HG02973 (cell line): ENCODE measurements around the gene SLAIN2.
"Not testable (repeated sequence)": the region's sequence is repeated elsewhere in the genome, so short reads cannot be mapped to it uniquely, and the experiment has no call there.

ENCODE experiments used
- ATAC-seq: cut with Tn5 transposase; IDR thresholded peaks from one replicate; pipeline ENCODE4 v1.9.1; 2021; ENCODE audit warnings: moderate library complexity; ENCODE audit not compliant: unreplicated experiment

The SLAIN2 gene

GRCh38 chr4:48431401-48431800 lies 90.1 kb downstream of the SLAIN2 start:
- ATAC-seq: no peak

- ATAC-seq: no peak
Observed at GRCh38 chr4:48432017-48432416, 90.7 kb downstream of the SLAIN2 start.

- no peak for ATAC-seq
Observed at GRCh38 chr4:48436318-48436717, 95.0 kb downstream of the SLAIN2 start.

GRCh38 chr4:48439988-48440387 lies 98.7 kb downstream of the SLAIN2 start:
- ATAC-seq: no peak

- not testable (repeated sequence) for ATAC-seq
Observed at GRCh38 chr4:48440914-48441313, 99.6 kb downstream of the SLAIN2 start.

- ATAC-seq: no peak
Observed at GRCh38 chr4:48445704-48446103, 104.4 kb downstream of the SLAIN2 start.

GRCh38 chr4:48446642-48447041 lies 105.3 kb downstream of the SLAIN2 start:
- ATAC-seq: no peak

- ATAC-seq: no peak
Observed at GRCh38 chr4:48449151-48449550, 107.8 kb downstream of the SLAIN2 start.

- no peak for ATAC-seq
Observed at GRCh38 chr4:48450740-48451139, 109.4 kb downstream of the SLAIN2 start.

GRCh38 chr4:48451656-48452055 lies 110.3 kb downstream of the SLAIN2 start:
- not testable (repeated sequence) for ATAC-seq

GRCh38 chr4:48454591-48454990 lies 113.3 kb downstream of the SLAIN2 start:
- ATAC-seq: no peak

GRCh38 chr4:48461000-48461399 lies 119.7 kb downstream of the SLAIN2 start:
- no peak for ATAC-seq

GRCh38 chr4:48462363-48462762 lies 121.0 kb downstream of the SLAIN2 start:
- no peak for ATAC-seq

- ATAC-seq: no peak
Observed at GRCh38 chr4:48467442-48467841, 126.1 kb downstream of the SLAIN2 start.

- ATAC-seq: no peak
Observed at GRCh38 chr4:48467891-48468290, 126.6 kb downstream of the SLAIN2 start.

- ATAC-seq: no peak
Observed at GRCh38 chr4:48470137-48470536, 128.8 kb downstream of the SLAIN2 start.

- ATAC-seq: no peak
Observed at GRCh38 chr4:48470570-48470969, 129.2 kb downstream of the SLAIN2 start.

- ATAC-seq: no peak
Observed at GRCh38 chr4:48472794-48473193, 131.5 kb downstream of the SLAIN2 start.

- ATAC-seq: no peak
Observed at GRCh38 chr4:48475770-48476169, 134.4 kb downstream of the SLAIN2 start.
